ENCODE data around the gene SLC25A40.
"Not testable (repeated sequence)": the region's sequence is repeated elsewhere in the genome, so short reads cannot be mapped to it uniquely, and the experiment has no call there.

Gene SLC25A40

DNA sequence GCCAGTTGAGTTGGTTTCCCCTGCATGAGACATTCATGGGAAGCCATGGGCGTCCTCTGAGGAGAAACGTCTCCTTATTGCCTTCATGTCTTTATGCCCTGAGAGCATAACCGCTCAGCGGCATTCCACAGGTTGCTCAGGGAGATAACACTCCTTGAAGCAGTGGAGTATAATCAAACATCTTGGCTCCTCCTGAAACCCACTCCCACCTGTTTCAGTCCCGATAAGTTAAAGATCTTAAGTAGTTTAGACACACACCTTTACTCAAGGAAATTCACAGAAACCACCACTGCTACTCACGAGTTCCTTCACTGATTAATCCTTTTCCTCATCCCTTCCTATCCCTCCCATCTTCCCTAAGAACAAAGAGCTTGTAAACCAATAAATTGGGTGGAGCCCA is 9.6 kb downstream of the SLC25A40 start:
- not testable (repeated sequence) for DNase-seq

DNA sequence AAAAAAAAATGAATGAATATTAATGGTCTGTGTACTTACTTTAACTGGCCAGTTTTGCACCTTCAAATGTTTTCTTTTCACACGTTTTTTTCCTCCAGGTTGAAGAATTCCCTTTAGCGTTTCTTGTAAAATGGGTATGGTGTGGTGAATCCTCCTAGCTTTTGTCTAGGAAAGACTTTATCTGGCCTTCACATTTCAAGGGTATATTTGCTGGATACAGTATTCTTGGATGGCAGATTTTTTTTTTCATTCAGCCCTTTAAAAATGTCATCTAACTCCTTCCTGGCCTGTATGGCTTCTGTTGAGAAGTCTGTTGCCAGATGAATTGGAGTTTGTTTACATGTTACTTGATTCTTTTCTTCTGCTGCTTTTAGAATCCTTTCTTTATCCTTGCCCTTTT is 10.1 kb downstream of the SLC25A40 start:
- DNase-seq, result no peak

DNA sequence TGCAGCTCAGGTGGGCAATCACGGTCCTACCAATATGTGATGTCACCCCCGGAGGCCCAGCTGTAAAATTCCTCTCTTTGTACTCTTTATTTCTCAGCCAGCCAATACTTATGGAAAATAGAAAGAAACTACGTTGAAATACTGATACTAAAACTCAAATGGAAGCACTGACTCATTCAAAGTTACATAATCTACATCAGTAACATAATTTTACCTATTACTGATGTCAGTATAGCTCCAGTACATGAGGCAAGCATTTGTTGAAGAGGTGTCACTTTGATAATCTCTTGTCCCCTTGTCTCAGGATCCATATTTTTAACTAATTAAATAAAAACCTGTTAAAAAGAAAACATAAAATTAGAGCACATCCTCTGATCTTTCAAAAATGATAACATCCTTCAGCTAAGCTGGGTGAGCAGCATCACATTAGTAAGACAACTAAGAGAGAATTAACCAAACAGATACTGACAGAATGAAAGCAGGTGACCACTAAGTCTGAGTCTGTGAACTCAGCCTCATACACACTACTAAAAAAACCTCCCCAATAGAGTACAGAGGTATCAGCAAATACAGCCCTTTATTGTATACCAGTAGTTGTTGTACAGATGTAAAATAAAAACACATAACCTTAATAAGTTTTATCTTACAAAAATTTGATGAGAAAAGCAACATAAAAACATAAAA is 17.6 kb downstream of the SLC25A40 start:
- DNase-seq, result no peak

DNA sequence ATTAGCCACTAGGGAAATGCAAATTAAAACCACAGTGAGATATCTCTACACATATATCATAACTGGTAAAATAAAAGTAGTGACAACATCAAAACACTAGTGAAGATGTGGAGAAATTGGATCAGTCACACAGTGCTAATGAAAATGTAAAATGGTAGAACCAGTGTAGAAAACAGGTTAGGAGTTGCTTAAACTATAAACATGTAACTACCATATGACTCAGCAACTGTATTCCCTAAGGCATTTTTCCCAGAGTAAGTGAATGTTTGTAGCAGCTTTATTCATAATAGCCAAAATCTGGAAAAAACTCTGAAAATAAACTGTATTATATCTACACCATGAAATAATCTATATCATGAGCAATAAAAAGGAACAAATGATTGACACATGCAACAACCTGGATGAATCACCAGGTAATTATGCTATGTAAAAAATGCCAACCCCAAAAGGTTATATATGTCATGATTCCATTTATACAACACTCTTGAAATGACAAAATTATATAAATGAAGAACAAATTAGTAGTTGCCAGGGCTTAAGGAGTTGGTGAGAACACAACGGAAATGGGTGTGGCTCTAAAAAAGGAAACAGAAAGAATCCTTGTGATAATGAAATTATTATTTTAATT is 22.8 kb downstream of the SLC25A40 start:
- no peak for DNase-seq

DNA sequence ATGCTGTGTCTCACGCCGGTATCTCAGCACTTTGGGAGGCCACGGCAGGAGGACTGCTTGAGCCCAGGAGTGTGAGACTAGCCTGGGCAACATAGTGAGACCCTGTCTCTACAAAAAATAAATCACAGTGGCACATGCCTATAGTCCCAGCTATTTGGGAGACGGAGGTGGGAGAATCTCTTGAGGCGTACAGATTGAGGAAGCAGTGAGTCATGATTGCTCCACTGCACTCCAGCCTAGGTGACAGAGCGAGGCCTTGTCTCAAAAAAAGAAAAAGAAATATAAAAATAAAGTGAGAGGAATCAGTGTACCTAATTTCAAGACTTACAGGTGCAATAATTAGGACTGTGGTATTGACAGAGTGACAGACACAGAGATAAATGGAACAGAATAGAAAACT is 23.9 kb downstream of the SLC25A40 start:
- no peak for DNase-seq

DNA sequence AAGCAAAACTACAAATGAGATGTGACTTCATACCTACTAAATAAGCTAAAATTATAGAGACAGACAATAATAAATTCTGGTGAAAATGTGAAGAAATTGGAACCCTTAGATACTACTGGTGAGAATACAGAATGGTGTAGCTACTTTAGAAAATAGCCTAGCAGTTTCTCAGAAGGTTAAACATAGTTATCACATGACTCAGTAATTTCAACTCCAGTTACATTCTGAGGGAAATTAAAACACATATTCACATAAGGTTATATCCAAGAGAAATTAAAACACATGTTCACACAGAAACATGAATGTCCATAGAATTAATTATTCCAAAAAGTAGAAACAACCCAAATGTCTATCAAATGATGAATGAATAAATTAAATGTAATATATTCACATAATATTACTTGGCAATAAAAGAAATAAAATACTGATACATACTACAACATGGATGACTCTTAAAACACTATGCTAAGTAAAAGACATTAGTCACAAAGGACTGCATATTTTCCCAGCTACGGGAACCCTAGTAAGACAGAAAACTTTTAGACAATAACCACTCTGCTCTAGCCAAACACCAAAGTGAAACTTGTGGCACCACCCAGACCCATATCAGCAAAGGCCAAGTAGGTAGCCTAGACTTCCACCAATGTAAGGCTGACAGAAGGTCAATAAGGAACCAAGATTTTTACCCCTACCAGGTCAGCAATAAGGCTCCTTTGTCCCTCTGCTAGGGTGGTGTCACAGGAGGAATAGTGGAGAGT is 25.1 kb downstream of the SLC25A40 start:
- DNase-seq, result no peak

DNA sequence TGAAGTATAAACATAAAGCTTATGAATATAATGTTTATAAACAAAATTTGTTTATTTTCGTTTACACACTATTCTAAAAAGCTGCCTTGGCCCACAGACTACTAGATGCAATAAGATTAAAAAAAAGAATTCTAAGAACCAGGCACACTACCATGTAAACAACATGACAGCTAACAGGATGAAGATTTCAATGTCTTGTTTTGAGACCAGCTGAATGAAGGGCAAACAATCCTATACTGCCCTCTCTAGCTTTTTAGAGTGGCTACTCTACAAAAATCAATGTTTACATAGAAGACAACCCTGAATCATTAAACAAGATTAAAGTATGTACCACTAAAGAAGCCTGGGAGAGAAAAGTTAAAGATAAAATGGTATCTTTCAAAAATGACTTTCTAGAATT is 38.6 kb downstream of the SLC25A40 start:
- DNase-seq, result no peak

DNA sequence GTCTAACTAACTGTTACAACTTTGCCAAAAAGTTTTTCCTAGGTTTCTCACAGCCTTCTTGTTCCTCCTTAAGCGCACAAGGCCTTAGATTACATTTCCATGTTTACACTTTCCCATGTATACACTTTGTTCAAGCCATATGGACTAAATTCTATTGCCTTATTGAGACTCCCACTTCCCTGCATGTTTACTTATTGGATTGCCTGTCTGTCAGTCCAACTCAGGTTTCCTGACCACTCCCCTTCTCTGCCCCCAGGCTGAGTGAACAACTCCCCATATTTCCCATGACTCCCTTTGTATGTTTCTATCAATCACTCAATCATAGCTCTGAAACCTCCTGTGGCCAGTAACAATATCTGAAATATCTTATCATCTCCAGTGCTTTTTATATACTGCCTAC is 43.0 kb downstream of the SLC25A40 start:
- no peak for DNase-seq

DNA sequence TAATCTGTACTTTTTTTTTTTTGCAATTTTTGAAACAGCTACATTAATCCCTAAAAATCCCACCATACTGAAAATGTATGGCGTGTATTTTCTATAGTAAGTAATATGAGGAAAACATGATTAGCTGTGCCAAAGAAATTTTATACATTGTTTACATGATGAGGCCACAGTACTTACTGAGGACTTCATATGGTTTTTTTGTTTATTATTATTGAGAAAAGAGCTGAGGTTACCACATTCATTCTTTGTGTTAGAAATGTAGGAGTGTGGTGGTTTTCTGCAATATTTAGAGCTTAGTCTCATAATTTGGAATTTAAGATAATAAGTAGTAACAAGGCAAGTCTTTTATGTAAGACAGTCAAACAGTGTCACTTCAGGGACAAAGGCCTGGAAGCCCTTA is 45.1 kb downstream of the SLC25A40 start:
- DNase-seq, result no peak

DNA sequence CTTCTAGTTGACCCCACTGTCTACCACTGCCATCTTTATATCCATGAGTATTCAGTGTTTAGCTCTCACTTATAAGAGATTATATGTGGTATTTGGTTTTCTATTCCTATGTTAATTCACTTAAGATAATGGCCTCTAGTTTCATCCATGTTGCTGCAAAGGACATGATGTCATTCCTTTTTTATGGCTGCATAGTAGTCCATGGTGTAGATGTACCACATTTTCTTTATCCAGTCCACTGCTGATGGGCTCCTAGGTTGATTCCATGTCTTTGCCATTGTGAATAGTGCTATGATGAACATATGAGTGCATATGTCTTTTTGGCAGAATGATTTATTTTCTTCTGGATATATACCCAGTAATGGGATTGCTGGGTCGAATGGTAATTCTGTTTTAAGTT is 47.8 kb downstream of the SLC25A40 start:
- DNase-seq, result not testable (repeated sequence)

DNA sequence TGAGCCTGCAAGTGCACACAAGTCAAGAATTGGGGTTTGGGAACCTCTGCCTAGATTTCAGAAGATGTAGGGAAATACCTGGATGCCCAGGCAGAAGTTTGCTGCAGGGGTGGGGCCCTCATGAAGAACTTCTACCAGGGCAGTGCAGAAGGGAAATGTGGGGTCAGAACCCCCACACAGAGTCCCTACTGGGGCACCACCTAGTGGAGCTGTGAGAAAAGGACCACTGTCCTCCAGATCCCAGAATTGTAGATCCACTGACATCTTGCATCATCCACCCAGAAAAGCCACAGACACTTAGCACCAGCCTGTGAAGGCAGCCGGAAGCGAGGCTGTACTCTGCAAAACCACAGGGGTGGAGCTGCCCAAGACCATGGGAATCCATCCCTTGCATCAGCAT is 50.8 kb downstream of the SLC25A40 start:
- DNase-seq, result not testable (repeated sequence)

DNA sequence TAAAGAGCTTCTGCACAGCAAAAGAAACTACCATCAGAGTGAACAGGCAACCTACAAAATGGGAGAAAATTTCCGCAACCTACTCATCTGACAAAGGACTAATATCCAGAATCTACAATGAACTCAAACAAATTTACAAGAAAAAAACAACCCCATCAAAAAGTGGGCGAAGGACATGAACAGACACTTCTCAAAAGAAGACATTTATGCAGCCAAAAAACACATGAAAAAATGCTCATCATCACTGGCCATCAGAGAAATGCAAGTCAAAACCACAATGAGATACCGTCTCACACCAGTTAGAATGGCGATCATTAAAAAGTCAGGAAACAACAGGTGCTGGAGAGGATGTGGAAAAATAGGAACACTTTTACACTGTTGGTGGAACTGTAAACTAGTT is 54.1 kb downstream of the SLC25A40 start:
- DNase-seq, result not testable (repeated sequence)

DNA sequence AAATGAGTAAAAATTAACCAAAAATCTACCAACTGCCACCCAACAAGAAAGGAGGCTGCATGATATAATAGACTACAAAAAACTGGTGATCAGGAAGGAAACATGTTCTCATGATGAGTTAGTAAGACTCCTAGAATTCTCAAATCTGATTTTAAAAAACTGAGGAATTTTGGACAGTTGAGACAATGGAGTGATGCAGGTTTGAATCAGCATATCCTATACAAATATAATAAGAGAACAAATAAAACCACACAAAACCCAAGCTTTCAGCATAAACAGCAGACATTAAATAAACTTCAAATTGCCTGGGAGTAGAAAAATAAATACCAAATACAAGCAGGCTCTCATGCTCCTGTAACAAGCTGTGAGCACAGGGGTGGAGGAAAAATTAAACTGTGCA is 57.8 kb downstream of the SLC25A40 start:
- no peak for DNase-seq

DNA sequence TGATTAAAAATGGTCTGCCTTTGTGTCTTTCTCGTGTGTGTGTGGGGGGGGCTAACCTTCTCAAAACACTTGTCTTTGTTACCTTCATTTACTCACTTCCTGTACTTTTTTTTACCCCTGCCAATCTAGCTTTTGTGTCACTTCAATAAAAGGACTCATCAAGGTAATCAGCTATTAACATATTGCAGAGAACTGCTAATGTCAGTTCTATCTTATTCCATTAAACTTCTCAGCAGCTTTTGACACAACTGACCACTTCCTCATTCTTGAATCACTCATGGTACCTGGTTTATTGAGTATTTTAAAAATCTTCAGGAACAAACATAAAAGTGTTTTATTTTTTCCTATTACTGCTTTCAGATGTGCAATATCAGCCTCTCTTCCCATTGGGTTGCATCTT is 59.8 kb downstream of the SLC25A40 start:
- DNase-seq, result no peak

DNA sequence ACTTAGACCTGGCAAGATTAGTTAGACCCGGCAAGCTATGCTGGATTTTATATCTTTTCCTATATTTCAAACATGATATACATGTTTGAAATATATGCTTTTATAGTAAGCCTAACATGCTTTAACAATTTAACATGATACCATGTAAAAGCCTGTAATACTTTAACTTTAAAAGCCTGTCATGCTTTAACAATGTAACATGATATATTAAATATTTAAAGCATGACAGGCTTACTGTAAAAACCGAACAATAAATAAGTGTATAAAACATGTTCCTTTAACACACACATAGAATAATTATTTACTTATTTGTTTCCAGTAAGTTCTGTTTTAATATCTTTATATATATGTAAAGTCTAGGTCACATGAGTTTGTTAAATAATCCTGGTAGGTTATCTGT is 65.4 kb downstream of the SLC25A40 start:
- no peak for DNase-seq

DNA sequence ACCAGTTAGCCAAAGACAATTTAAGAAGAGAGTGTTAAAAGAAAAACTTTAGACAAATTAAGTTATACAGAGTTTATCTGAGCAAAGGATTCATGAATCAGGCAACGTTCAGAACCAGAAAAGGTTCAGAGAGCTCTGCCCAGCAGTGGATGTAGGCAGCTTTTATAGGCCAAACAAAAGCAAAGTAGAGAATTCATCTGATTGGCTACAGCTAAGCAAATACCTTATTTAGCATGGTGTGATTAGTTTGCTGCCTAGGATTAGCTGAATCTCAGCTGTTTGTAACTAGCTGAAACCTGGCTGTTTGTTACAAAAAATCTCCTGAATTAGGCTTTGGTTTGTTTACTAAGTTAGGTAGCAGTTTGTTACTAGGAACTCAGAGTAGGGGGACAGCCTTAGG is 66.0 kb downstream of the SLC25A40 start:
- DNase-seq, result no peak

DNA sequence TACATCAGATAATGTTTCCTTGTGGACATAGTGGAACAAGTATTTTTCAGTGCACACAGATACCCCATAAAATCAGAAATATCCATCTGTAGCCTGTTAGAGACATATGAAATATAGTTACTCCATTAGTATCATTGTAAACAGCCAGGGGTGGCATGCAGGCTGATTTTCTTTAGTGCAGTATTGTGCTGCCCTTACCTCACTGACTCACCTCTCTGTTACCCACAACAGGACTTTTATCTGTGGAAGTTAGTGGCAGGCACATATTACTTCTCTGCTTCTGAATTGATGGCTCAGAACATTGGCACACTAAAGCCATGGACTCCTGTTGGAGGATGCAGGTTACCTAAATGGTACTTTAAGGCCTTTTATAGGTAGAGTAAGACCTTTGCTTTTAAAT is 70.0 kb downstream of the SLC25A40 start:
- no peak for DNase-seq

DNA sequence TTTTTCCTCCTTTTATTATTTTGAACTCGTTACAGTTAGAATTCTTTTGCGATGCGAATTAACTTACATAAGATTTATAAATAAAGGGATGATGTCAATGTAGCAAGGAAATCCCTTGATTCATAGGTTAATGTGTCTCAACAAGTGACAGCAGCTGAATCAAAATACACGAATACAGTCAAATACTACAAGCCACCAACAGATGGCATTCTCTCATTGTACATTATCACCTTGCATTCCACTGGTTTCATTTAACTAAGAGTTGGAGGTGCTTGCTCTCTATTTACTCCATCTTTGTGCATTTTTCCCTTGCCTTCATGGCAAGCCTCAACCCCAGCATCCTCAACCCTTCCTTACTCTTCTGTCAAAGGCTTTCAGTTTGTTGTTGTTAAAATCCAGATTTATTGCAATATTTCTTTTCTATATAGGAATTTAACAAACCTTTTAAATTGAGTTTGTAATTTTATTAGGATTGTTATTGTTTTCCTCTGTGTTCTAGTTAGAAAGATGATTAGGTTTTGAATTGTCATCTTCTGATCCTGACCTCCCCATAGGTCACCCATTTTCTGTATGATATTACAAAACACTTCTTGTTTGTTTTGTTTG is 78.3 kb downstream of the SLC25A40 start:
- DNase-seq, result peak in 1 of 2 donors; percentile 60

DNA sequence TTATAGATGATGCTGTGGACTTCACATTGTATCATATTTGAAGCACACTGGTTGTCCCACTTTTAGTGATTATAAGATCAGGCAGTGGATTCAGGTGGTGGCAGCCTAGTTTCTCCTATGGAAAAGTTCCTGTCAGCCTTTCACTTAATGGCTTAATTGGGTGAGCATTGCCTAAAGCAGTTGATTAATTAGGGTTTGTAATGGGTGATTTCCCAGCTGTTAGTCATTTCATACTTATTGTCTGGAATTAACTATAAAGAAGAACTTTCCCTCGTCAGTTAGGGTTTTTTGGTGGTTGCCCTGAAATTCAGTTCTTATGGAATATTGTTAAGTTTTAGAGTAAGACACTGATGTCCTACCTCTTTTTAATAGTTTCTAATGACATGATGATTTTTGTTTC is 78.8 kb downstream of the SLC25A40 start:
- no peak for DNase-seq

DNA sequence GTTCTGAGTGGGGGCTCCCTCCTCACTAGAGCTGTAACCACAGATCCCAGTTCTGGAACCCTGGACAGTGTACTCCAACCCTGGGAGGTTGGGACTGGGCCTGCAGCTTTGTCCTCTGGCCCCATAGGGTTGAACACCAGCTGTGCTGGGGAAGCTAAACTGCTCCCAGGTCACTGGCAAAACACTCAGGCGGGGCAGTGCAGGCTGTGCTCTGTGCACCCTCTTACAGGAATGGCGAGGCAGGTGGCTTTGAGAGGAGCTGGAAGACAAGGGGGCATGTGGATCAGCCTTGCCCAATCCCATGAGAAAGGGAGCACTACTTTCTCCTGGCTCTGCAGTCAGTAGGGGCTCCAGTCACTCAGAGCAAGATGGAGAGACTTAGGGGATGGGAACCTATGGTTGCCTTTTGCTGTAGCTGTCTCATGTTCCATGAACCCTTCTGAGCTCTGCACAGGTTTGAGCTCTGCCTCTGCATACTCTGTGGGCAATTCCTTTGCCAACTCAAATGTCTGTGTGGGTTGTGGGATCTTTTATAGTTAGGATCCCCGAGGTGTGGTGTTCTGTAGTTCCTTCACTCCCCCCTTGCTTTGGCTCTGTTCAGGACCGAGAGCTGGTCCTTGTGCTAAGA is 90.7 kb downstream of the SLC25A40 start:
- DNase-seq, result no peak

DNA sequence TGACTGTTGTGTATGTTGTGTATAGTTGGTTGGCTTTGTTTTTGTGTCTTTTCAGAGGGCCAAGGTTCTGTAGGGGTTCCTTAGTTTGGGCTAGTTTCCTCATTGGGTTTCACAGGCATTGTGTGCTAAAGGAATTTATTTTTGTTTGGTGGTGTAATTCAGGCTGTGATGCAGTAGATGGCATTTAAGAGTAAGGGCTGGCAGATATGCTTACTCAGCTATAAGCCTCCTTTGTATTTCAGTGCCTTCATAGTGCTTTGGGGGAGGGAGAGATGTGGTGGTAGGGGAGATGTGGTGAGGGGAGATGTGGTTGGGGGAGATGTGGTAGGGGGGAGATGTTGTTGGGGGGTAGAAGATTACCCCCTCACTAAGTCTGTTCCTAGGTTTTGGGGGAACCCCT is 91.7 kb downstream of the SLC25A40 start:
- DNase-seq, result no peak

Measured in CD4-positive, alpha-beta T cell treated with Interferon alpha-2 for 1 hour (primary cell).